Retinal pigment epithelial cell (primary cell): ENCODE measurements around the gene SPATA13.
"Not testable (repeated sequence)": the region's sequence is repeated elsewhere in the genome, so short reads cannot be mapped to it uniquely, and the experiment has no call there.

Source experiments
- DNase-seq: peaks from one replicate; pipeline ENCODE4 v3.0.0-alpha.2; 2010; ENCODE audit warnings: low read depth
- H3K4me3 ChIP-seq: 2 replicates; pipeline ENCODE4 v1.5.1; 2011; ENCODE audit warnings: mild to moderate bottlenecking, low read length, control low read depth, moderate library complexity
- CTCF ChIP-seq: conservative IDR thresholded peaks from 2 replicates; pipeline ENCODE4 v1.5.1; 2011; ENCODE audit warnings: low read depth, low read length, control low read depth, inconsistent platforms

The SPATA13 gene

GRCh38 chr13:24301911-24302310 is 141.4 kb downstream of the SPATA13 start:
- H3K4me3 ChIP-seq, result no peak overlapping the region
- TF ChIP-seq CTCF, result no peak
- DNase-seq, result no peak

- H3K4me3 ChIP-seq, result no peak overlapping the region
- no peak for DNase-seq
- TF ChIP-seq CTCF, result no peak
Measured at GRCh38 chr13:24304620-24305019, 144.1 kb downstream of the SPATA13 start.

GRCh38 chr13:24306632-24307031 is 146.1 kb downstream of the SPATA13 start:
- no peak overlapping the region for H3K4me3 ChIP-seq
- DNase-seq, result peak; percentile 16
- no peak for TF ChIP-seq CTCF

GRCh38 chr13:24307211-24308067 is 146.9 kb downstream of the SPATA13 start:
- no peak overlapping the region for H3K4me3 ChIP-seq
- TF ChIP-seq CTCF, result no peak
- DNase-seq, result peak; percentile 2

GRCh38 chr13:24308068-24308445 is 147.5 kb downstream of the SPATA13 start:
- DNase-seq, result no peak
- TF ChIP-seq CTCF, result no peak

GRCh38 chr13:24308488-24309020 is 148.0 kb downstream of the SPATA13 start:
- DNase-seq, result no peak
- TF ChIP-seq CTCF, result no peak
- H3K4me3 ChIP-seq, result no peak overlapping the region

More at GRCh38 chr13:24308068-24308445, 147.5 kb downstream of the SPATA13 start:
- H3K4me3 ChIP-seq, result no peak overlapping the region

- H3K4me3 ChIP-seq, DNase-seq: not testable (repeated sequence)
Measured at GRCh38 chr13:24309300-24309699, 148.8 kb downstream of the SPATA13 start, which contains the start of gene C1QTNF9. C1QTNF9 (plus strand) TSS chr13:24309580; CDS start chr13:24316004, 6,424 bp downstream.
